Forelimb muscle (tissue), 1 donor: ENCODE results near the gene CHP1. TPM values are rescaled to one million over a fixed set of nuclear protein-coding genes. Genes with fewer than 3 reads are reported as not detected.
"Not testable (repeated sequence)": the region's sequence is repeated elsewhere in the genome, so short reads cannot be mapped to it uniquely, and the experiment has no call there.

ENCODE experiments used
- DNase-seq: peaks from one replicate; pipeline ENCODE4 v3.0.0-alpha.2; 2013; ENCODE audit warnings: low read depth
- polyA plus RNA-seq: library from polyadenylated mRNA; unstranded; fragments of 120-200 nt; gene quantifications from one replicate; pipeline ENCODE4 v1.2.1, GENCODE V29; 2013; ENCODE audit not compliant: insufficient read length

CHP1 gene
- polyA plus RNA-seq, 1 donor: 58.8 TPM

GRCh38 chr15:41292521-41292920 is 61.5 kb downstream of the CHP1 start:
- no peak for DNase-seq

GRCh38 chr15:41301139-41301538 is 70.1 kb downstream of the CHP1 start:
- DNase-seq: not testable (repeated sequence)

- DNase-seq: no peak
These were observed 70.5 kb downstream of the CHP1 start for GRCh38 chr15:41301587-41301986.

- DNase-seq: no peak
These were observed 73.2 kb downstream of the CHP1 start for GRCh38 chr15:41304149-41304770.

- no peak for DNase-seq
These were observed 76.6 kb downstream of the CHP1 start for GRCh38 chr15:41307679-41308078.

GRCh38 chr15:41309226-41309905 is 78.3 kb downstream of the CHP1 start:
- no peak for DNase-seq

GRCh38 chr15:41320805-41321330 is 89.8 kb downstream of the CHP1 start:
- not testable (repeated sequence) for DNase-seq

- no peak for DNase-seq
These were observed 92.5 kb downstream of the CHP1 start for GRCh38 chr15:41323611-41324010.

- DNase-seq: no peak
These were observed 100.2 kb downstream of the CHP1 start for GRCh38 chr15:41331281-41331680.

Other genes starting within 250 kb of the CHP1 start
- gene INO80, start 115.0 kb upstream of the CHP1 start, polyA plus RNA-seq: 18.3 TPM
- 0.06 TPM for gene EXD1, start 511 bp upstream of the CHP1 start, polyA plus RNA-seq
- gene OIP5, start 101.3 kb downstream of the CHP1 start, polyA plus RNA-seq: 3.1 TPM
- gene NUSAP1, start 101.6 kb downstream of the CHP1 start, polyA plus RNA-seq: 29.6 TPM
- 21.4 TPM for gene NDUFAF1, start 171.2 kb downstream of the CHP1 start, polyA plus RNA-seq
- gene RTF1, start 185.8 kb downstream of the CHP1 start, polyA plus RNA-seq: 34.8 TPM